IPS-18c (cell line): Measurements from ENCODE around the gene ZIC1.

ENCODE experiments used
- H3K4me3 ChIP-seq: 2 replicates; pipeline ENCODE4 v1.7.0; 2013; ENCODE audit warnings: low read depth, mild to moderate bottlenecking, low read length, moderate library complexity; ENCODE audit not compliant: insufficient read depth
- H3K9me3 ChIP-seq: one replicate; pipeline ENCODE4 v1.6.1; 2013; ENCODE audit warnings: mild to moderate bottlenecking, low read length, moderate library complexity; ENCODE audit not compliant: control insufficient read depth, insufficient read depth

The ZIC1 gene

GRCh38 chr3:147409143-147410115, at the start of gene ZIC1:
TSS of gene ZIC1 (plus strand) at chr3:147409365. CDS start at chr3:147410113, 748 bp downstream.
- Histone ChIP-seq H3K9me3 (no peaks in the 10 kb centered on the region), H3K4me3 (peak within 1 kb of the TSS; percentile 53)

- Histone ChIP-seq H3K4me3 (no peak overlapping the region), H3K9me3 (peaks cover 4% of the 10 kb centered on the region)
Observed at GRCh38 chr3:147360051-147360439, 49.1 kb upstream of the ZIC1 start.

GRCh38 chr3:147360646-147361453, 48.3 kb upstream of the ZIC1 start:
- H3K9me3 ChIP-seq: peaks cover 4% of the 10 kb centered on the region
- H3K4me3 ChIP-seq: peak overlapping the region; percentile 21; the same call in 1 of the 2 replicates

GRCh38 chr3:147361454-147362420, 47.4 kb upstream of the ZIC1 start:
- H3K4me3 ChIP-seq: peak overlapping the region; percentile 21; the same call in 1 of the 2 replicates

GRCh38 chr3:147364771-147365170, 44.4 kb upstream of the ZIC1 start:
- H3K9me3 ChIP-seq: peaks cover 4% of the 10 kb centered on the region
- H3K4me3 ChIP-seq: no peak overlapping the region

More at GRCh38 chr3:147361454-147362420, 47.4 kb upstream of the ZIC1 start:
- peaks cover 4% of the 10 kb centered on the region for H3K9me3 ChIP-seq

- Histone ChIP-seq H3K4me3 (no peak overlapping the region), H3K9me3 (peaks cover 4% of the 10 kb centered on the region)
Observed at GRCh38 chr3:147365196-147366115, 43.7 kb upstream of the ZIC1 start.

- H3K4me3 ChIP-seq: no peak overlapping the region
- no peaks in the 10 kb centered on the region for H3K9me3 ChIP-seq
Observed at GRCh38 chr3:147367676-147368075, 41.5 kb upstream of the ZIC1 start.

- Histone ChIP-seq H3K4me3 (no peak overlapping the region), H3K9me3 (no peaks in the 10 kb centered on the region)
Observed at GRCh38 chr3:147368151-147368550, 41.0 kb upstream of the ZIC1 start.

- H3K4me3 ChIP-seq: no peak overlapping the region
- H3K9me3 ChIP-seq: no peaks in the 10 kb centered on the region
Observed at GRCh38 chr3:147368561-147369221, 40.5 kb upstream of the ZIC1 start.

- Histone ChIP-seq H3K9me3 (no peaks in the 10 kb centered on the region), H3K4me3 (no peak overlapping the region)
Observed at GRCh38 chr3:147369231-147369630, 39.9 kb upstream of the ZIC1 start.

GRCh38 chr3:147369661-147370123, 39.5 kb upstream of the ZIC1 start:
- no peak overlapping the region for H3K4me3 ChIP-seq
- H3K9me3 ChIP-seq: no peaks in the 10 kb centered on the region

- Histone ChIP-seq H3K9me3 (no peaks in the 10 kb centered on the region), H3K4me3 (no peak overlapping the region)
Observed at GRCh38 chr3:147370349-147370748, 38.8 kb upstream of the ZIC1 start.

- Histone ChIP-seq H3K4me3 (no peak overlapping the region), H3K9me3 (no peaks in the 10 kb centered on the region)
Observed at GRCh38 chr3:147371140-147371539, 38.0 kb upstream of the ZIC1 start.

- Histone ChIP-seq H3K9me3 (no peaks in the 10 kb centered on the region), H3K4me3 (no peak overlapping the region)
Observed at GRCh38 chr3:147371771-147372340, 37.3 kb upstream of the ZIC1 start.

- Histone ChIP-seq H3K9me3 (no peaks in the 10 kb centered on the region), H3K4me3 (no peak overlapping the region)
Observed at GRCh38 chr3:147372525-147373027, 36.6 kb upstream of the ZIC1 start.
